Vagina (tissue), 2 donors: ENCODE data around the gene FOXP2. TPM values are rescaled to one million over a fixed set of nuclear protein-coding genes. Genes with fewer than 3 reads are reported as not detected.
A peak's percentile ranks its signal among the peaks of the same experiment; 100 is the strongest.

ENCODE experiments used
- DNase-seq, 2 donors: peaks; one replicate each; pipeline ENCODE4 v3.0.0-alpha.2; 2017; ENCODE audit errors: extremely low spot score in 2 of 2
- H3K27ac ChIP-seq: fragments of 200-600 bp; sonication (generic); one replicate; pipeline ENCODE4 v1.5.1; 2019
- H3K27me3 ChIP-seq: fragments of 200-600 bp; sonication (generic); one replicate; pipeline ENCODE4 v1.5.1; 2019
- H3K36me3 ChIP-seq, 2 donors: fragments of 200-600 bp; sonication (generic); one replicate each; pipeline ENCODE4 v1.5.1; 2017 to 2019
- H3K4me1 ChIP-seq: fragments of 200-600 bp; sonication (generic); one replicate; pipeline ENCODE4 v1.5.1; 2019
- H3K4me3 ChIP-seq, 2 donors: fragments of 200-600 bp; sonication (generic); 1 replicate in 1 of 2; 2 replicates in 1 of 2; pipeline ENCODE4 v1.5.1; 2016 to 2019
- H3K9me3 ChIP-seq: fragments of 200-600 bp; sonication (generic); one replicate; pipeline ENCODE4 v1.5.1; 2019
- CTCF ChIP-seq, 3 experiments: fragments of 450-650 bp in 2 of 3; fragments of 200-600 bp in 1 of 3; sonication (generic) in 1 of 3; IDR thresholded peaks; one replicate each; pipeline ENCODE4 v1.5.1; 2017 to 2019; ENCODE audit warnings: antibody characterized with exemption in 3 of 3, mild to moderate bottlenecking in 2 of 3, moderate library complexity in 2 of 3
- POLR2A ChIP-seq, 2 donors: fragments of 450-650 bp; IDR thresholded peaks; one replicate each; pipeline ENCODE4 v1.6.1; 2017; ENCODE audit warnings: antibody characterized with exemption in 2 of 2, mild to moderate bottlenecking in 2 of 2, moderate library complexity in 2 of 2
- POLR2AphosphoS5 ChIP-seq, 2 donors: sonication (generic); formaldehyde crosslinking; IDR thresholded peaks; one replicate each; pipeline ENCODE4 v1.9.0; 2017; ENCODE audit warnings: antibody characterized with exemption in 2 of 2, mild to moderate bottlenecking in 2 of 2, low read depth in 1 of 2; ENCODE audit not compliant: insufficient read depth in 1 of 2
- intact Hi-C: fragments of 100-400 bp; cut with DNase I; formaldehyde crosslinking; loops from one replicate; pipeline ENCODE4 v1.15.1; 2023
- total RNA-seq: library from RNA; depleted of rRNA; stranded (reverse); fragments of >200 nt; gene quantifications from one replicate; pipeline ENCODE4 v1.2.3, GENCODE V29; 2016

Gene FOXP2
- total RNA-seq, 1 donor from 2014 or later, result 29.7 TPM

- no peaks in the 10 kb centered on the region for H3K27me3 ChIP-seq
- H3K4me3 ChIP-seq, result peak overlapping the region in 1 of 2 donors; percentile 13
- H3K36me3 ChIP-seq, result no peaks in the 10 kb centered on the region
- H3K4me1 ChIP-seq, result peaks cover 9% of the 10 kb centered on the region
- intact Hi-C loops, result no loop called here
- H3K9me3 ChIP-seq, result no peaks in the 10 kb centered on the region
- H3K27ac ChIP-seq, result no peak overlapping the region
- DNase-seq, result no peak
- no peak for TF ChIP-seq CTCF (IDR thresholded peaks at IDR 0.05)
- no peak for TF ChIP-seq POLR2A (IDR thresholded peaks at IDR 0.05)
- no peak for TF ChIP-seq POLR2AphosphoS5 (IDR thresholded peaks at IDR 0.05; ENCODE audit: insufficient read depth in 1 of 2, low read depth in 1 of 2)
These were observed 2.7 kb downstream of the FOXP2 start for GRCh38 chr7:114417290-114417689.

- no peak for DNase-seq
- no peak overlapping the region for H3K27ac ChIP-seq
- intact Hi-C loops, result no loop called here
- TF ChIP-seq POLR2A (IDR thresholded peaks at IDR 0.05), result no peak
- TF ChIP-seq POLR2AphosphoS5 (IDR thresholded peaks at IDR 0.05; ENCODE audit: insufficient read depth in 1 of 2, low read depth in 1 of 2), result no peak
- no peak for TF ChIP-seq CTCF (IDR thresholded peaks at IDR 0.05)
- H3K4me1 ChIP-seq, result peaks cover 17% of the 10 kb centered on the region
- H3K27me3 ChIP-seq, result no peaks in the 10 kb centered on the region
- peak overlapping the region in 1 of 2 donors; percentile 13 for H3K4me3 ChIP-seq
- H3K9me3 ChIP-seq, result no peaks in the 10 kb centered on the region
- no peaks in the 10 kb centered on the region for H3K36me3 ChIP-seq
These were observed 3.5 kb downstream of the FOXP2 start for GRCh38 chr7:114418117-114418516.

- DNase-seq, result no peak
- H3K27ac ChIP-seq, result no peak overlapping the region
- H3K36me3 ChIP-seq, result no peaks in the 10 kb centered on the region
- H3K4me3 ChIP-seq, result no peak overlapping the region
- TF ChIP-seq POLR2A (IDR thresholded peaks at IDR 0.05) (no peak), CTCF (IDR thresholded peaks at IDR 0.05) (no peak), POLR2AphosphoS5 (IDR thresholded peaks at IDR 0.05; ENCODE audit: insufficient read depth in 1 of 2, low read depth in 1 of 2) (no peak)
- H3K27me3 ChIP-seq, result no peaks in the 10 kb centered on the region
- intact Hi-C loops, result no loop called here
- H3K9me3 ChIP-seq, result no peaks in the 10 kb centered on the region
- H3K4me1 ChIP-seq, result peaks cover 19% of the 10 kb centered on the region
These were observed 5.0 kb downstream of the FOXP2 start for GRCh38 chr7:114419441-114420272.

GRCh38 chr7:114422507-114423501 is 8.2 kb downstream of the FOXP2 start:
- Histone ChIP-seq H3K36me3 (no peaks in the 10 kb centered on the region), H3K27me3 (no peaks in the 10 kb centered on the region), H3K4me3 (no peak overlapping the region), H3K9me3 (no peaks in the 10 kb centered on the region), H3K27ac (no peak overlapping the region), H3K4me1 (peaks cover 13% of the 10 kb centered on the region)
- intact Hi-C loops, result no loop called here
- no peak for TF ChIP-seq CTCF (IDR thresholded peaks at IDR 0.05)
- TF ChIP-seq POLR2AphosphoS5 (IDR thresholded peaks at IDR 0.05; ENCODE audit: insufficient read depth in 1 of 2, low read depth in 1 of 2), result peak in 1 of 2 donors; percentile 13
- no peak for TF ChIP-seq POLR2A (IDR thresholded peaks at IDR 0.05)
- no peak for DNase-seq
